ENCODE measurements around the gene NOC2L.

The NOC2L gene

GRCh38 chr1:908661-909060 is 50.4 kb downstream of the NOC2L start:
- DNase-seq = no peak
- H3K4me1 ChIP-seq (ENCODE audit: low read length) = no peaks in the 10 kb centered on the region
- H3K27me3 ChIP-seq (replicated peaks; ENCODE audit: insufficient read depth, low read length) = peaks cover 71% of the 10 kb centered on the region

GRCh38 chr1:907611-908451 is 51.2 kb downstream of the NOC2L start:
- H3K4me3 ChIP-seq (ENCODE audit: low read length) = no peak overlapping the region
- H4K20me1 ChIP-seq (ENCODE audit: insufficient read depth, low read length) = no peaks in the 10 kb centered on the region
- TF ChIP-seq EZH2phosphoT487 (IDR thresholded peaks at IDR 0.05; ENCODE audit: low read length) (no peak), CTCF (IDR thresholded peaks at IDR 0.05; ENCODE audit: low read length) (no peak), EZH2 (optimal IDR thresholded peaks at IDR 0.05; ENCODE audit: low read depth, low read length) (no peak)
- H3K9ac ChIP-seq (ENCODE audit: low read length) = no peak overlapping the region
- H3K4me2 ChIP-seq (ENCODE audit: low read depth, low read length) = no peak overlapping the region
- no peaks in the 10 kb centered on the region for H3K9me2 ChIP-seq (replicated peaks; ENCODE audit: insufficient read depth, low read length)
- H3K4me1 ChIP-seq (ENCODE audit: low read length) = no peaks in the 10 kb centered on the region
- H3K9me3 ChIP-seq (replicated peaks; ENCODE audit: insufficient read depth, low read length) = no peaks in the 10 kb centered on the region
- no peak overlapping the region for H2AFZ ChIP-seq (ENCODE audit: low read length)
- H3K79me2 ChIP-seq (ENCODE audit: low read length) = no peaks in the 10 kb centered on the region
- peaks cover 71% of the 10 kb centered on the region for H3K27me3 ChIP-seq (replicated peaks; ENCODE audit: insufficient read depth, low read length)
- no peaks in the 10 kb centered on the region for H3K36me3 ChIP-seq (replicated peaks; ENCODE audit: insufficient read depth, low read length)
- DNase-seq = no peak
- H3F3A ChIP-seq (ENCODE audit: insufficient read depth, low read length) = no peaks in the 10 kb centered on the region
- H3K27ac ChIP-seq (ENCODE audit: low read length) = no peak overlapping the region

More at GRCh38 chr1:908661-909060, 50.4 kb downstream of the NOC2L start:
- no peak overlapping the region for H2AFZ ChIP-seq (ENCODE audit: low read length)
- no peaks in the 10 kb centered on the region for H3K36me3 ChIP-seq (replicated peaks; ENCODE audit: insufficient read depth, low read length)
- no peaks in the 10 kb centered on the region for H3K79me2 ChIP-seq (ENCODE audit: low read length)
- H3K9me2 ChIP-seq (replicated peaks; ENCODE audit: insufficient read depth, low read length) = no peaks in the 10 kb centered on the region
- no peak overlapping the region for H3K4me2 ChIP-seq (ENCODE audit: low read depth, low read length)
- no peak overlapping the region for H3K27ac ChIP-seq (ENCODE audit: low read length)
- no peak overlapping the region for H3K9ac ChIP-seq (ENCODE audit: low read length)
- TF ChIP-seq EZH2phosphoT487 (IDR thresholded peaks at IDR 0.05; ENCODE audit: low read length) (no peak), CTCF (IDR thresholded peaks at IDR 0.05; ENCODE audit: low read length) (no peak), EZH2 (optimal IDR thresholded peaks at IDR 0.05; ENCODE audit: low read depth, low read length) (no peak)
- no peaks in the 10 kb centered on the region for H3K9me3 ChIP-seq (replicated peaks; ENCODE audit: insufficient read depth, low read length)
- H3F3A ChIP-seq (ENCODE audit: insufficient read depth, low read length) = no peaks in the 10 kb centered on the region
- no peaks in the 10 kb centered on the region for H4K20me1 ChIP-seq (ENCODE audit: insufficient read depth, low read length)
- H3K4me3 ChIP-seq (ENCODE audit: low read length) = no peak overlapping the region

- no peak for DNase-seq
- Histone ChIP-seq H3F3A (ENCODE audit: insufficient read depth, low read length) (no peaks in the 10 kb centered on the region), H3K4me3 (ENCODE audit: low read length) (no peak overlapping the region), H3K4me1 (ENCODE audit: low read length) (no peaks in the 10 kb centered on the region), H4K20me1 (ENCODE audit: insufficient read depth, low read length) (no peaks in the 10 kb centered on the region), H3K79me2 (ENCODE audit: low read length) (no peaks in the 10 kb centered on the region), H3K27ac (ENCODE audit: low read length) (no peak overlapping the region), H3K36me3 (replicated peaks; ENCODE audit: insufficient read depth, low read length) (no peaks in the 10 kb centered on the region), H3K9me3 (replicated peaks; ENCODE audit: insufficient read depth, low read length) (no peaks in the 10 kb centered on the region), H3K9ac (ENCODE audit: low read length) (no peak overlapping the region), H2AFZ (ENCODE audit: low read length) (no peak overlapping the region), H3K9me2 (replicated peaks; ENCODE audit: insufficient read depth, low read length) (no peaks in the 10 kb centered on the region), H3K27me3 (replicated peaks; ENCODE audit: insufficient read depth, low read length) (peaks cover 73% of the 10 kb centered on the region), H3K4me2 (ENCODE audit: low read depth, low read length) (no peak overlapping the region)
- TF ChIP-seq EZH2phosphoT487 (IDR thresholded peaks at IDR 0.05; ENCODE audit: low read length) (no peak), CTCF (IDR thresholded peaks at IDR 0.05; ENCODE audit: low read length) (no peak), EZH2 (optimal IDR thresholded peaks at IDR 0.05; ENCODE audit: low read depth, low read length) (no peak)
Observed at GRCh38 chr1:906600-907420, 52.2 kb downstream of the NOC2L start.
